A549 (cell line): ENCODE measurements around the gene PRPF8. TPM values are rescaled to one million over a fixed set of nuclear protein-coding genes. Genes with fewer than 3 reads are reported as not detected.
"Not testable (repeated sequence)": the region's sequence is repeated elsewhere in the genome, so short reads cannot be mapped to it uniquely, and the experiment has no call there.

Experiments
- ATAC-seq, 2 experiments: fragments of 200-7000 bp in 1 of 2; fragments of >200 bp in 1 of 2; cut with Nextera tagmentation in 1 of 2; cut with Tn5 transposase in 1 of 2; 3 replicates each; pipeline versions ENCODE4 v1.8.0 to v1.9.1; 2018 to 2020; ENCODE audit warnings: mild to moderate bottlenecking in 1 of 2, moderate library complexity in 1 of 2
- CTCF ChIA-PET: fragments of 300-600 bp; sonication (Branson Sonifier 250); formaldehyde crosslinking; extraction: SDS; loops from one replicate; lab custom pipeline; 2021; ENCODE audit warnings: antibody characterized with exemption, inconsistent platforms; lab: Yijun Ruan, JAX
- POLR2A ChIA-PET: fragments of 350-600 bp; formaldehyde crosslinking; extraction: SDS; loops from one replicate; lab custom pipeline; 2021; ENCODE audit warnings: antibody characterized with exemption, inconsistent platforms; lab: Yijun Ruan, JAX
- DNase-seq, 2 experiments: peaks; one replicate each; pipeline versions ENCODE4 v3.0.0 to v3.0.0-alpha.2; 2011 to 2016; ENCODE audit warnings: low read depth in 1 of 2, low spot score in 1 of 2
- FAIRE-seq: peaks from 2 replicates; lab custom pipeline; 2011; peaks lifted over from hg19 to GRCh38; lab: Jason Lieb, UNC
- H3K27ac ChIP-seq, 2 experiments: fragments of >200 bp; sonication (Bioruptor Twin); formaldehyde crosslinking; 3 replicates each; pipeline ENCODE4 v1.5.1; 2016 to 2017
- H3K4me1 ChIP-seq: fragments of >200 bp; sonication (Bioruptor Twin); formaldehyde crosslinking; 3 replicates; pipeline ENCODE4 v1.6.1; 2016
- H3K4me2 ChIP-seq: fragments of >200 bp; sonication (Bioruptor Twin); formaldehyde crosslinking; 3 replicates; pipeline ENCODE4 v1.6.1; 2016
- H3K4me3 ChIP-seq: fragments of >200 bp; sonication (Bioruptor Twin); formaldehyde crosslinking; 3 replicates; pipeline ENCODE4 v1.5.1; 2016
- H3K9me3 ChIP-seq: fragments of >200 bp; sonication (Bioruptor Twin); formaldehyde crosslinking; 3 replicates; pipeline ENCODE4 v1.6.1; 2016
- BHLHE40 ChIP-seq: IDR thresholded peaks from 2 replicates; pipeline ENCODE4 v1.6.1; 2012; ENCODE audit warnings: low read depth, low read length, inconsistent platforms
- CBX2 ChIP-seq: fragments of 200-600 bp; sonication (generic); IDR thresholded peaks from 2 replicates; pipeline ENCODE4 v1.6.1; 2016; ENCODE audit warnings: low read depth, mild to moderate bottlenecking, borderline replicate concordance
- CEBPB ChIP-seq, 2 experiments: fragments of >200 bp in 1 of 2; sonication (Bioruptor Twin) in 1 of 2; formaldehyde crosslinking in 1 of 2; IDR thresholded peaks; 2 replicates each; pipeline ENCODE4 v1.6.1; 2012 to 2016
- CTCF ChIP-seq: fragments of >200 bp; sonication (Bioruptor Twin); formaldehyde crosslinking; IDR thresholded peaks from 3 replicates; pipeline ENCODE4 v1.5.1; 2016
- EHMT2 ChIP-seq: fragments of 200-600 bp; sonication (generic); IDR thresholded peaks from 2 replicates; pipeline ENCODE4 v1.6.1; 2016; ENCODE audit warnings: antibody characterized with exemption, low read depth, mild to moderate bottlenecking, moderate library complexity
- EP300 ChIP-seq, 2 experiments: fragments of >200 bp; sonication (Bioruptor Twin); formaldehyde crosslinking; IDR thresholded peaks; 2 replicates in 1 of 2; 3 replicates in 1 of 2; pipeline ENCODE4 v1.6.1; 2016 to 2017
- ESRRA ChIP-seq: fragments of 150-350 bp; IDR thresholded peaks from 2 replicates; pipeline ENCODE4 v1.6.1; 2014; ENCODE audit warnings: mild to moderate bottlenecking, low read length, borderline replicate concordance
- GATA3 ChIP-seq: IDR thresholded peaks from 2 replicates; pipeline ENCODE4 v1.6.1; 2012; ENCODE audit warnings: borderline replicate concordance
- HDAC2 ChIP-seq: fragments of 200-600 bp; sonication (generic); IDR thresholded peaks from 2 replicates; pipeline ENCODE4 v1.6.1; 2016
- HEYL ChIP-seq: fragments of 250-450 bp; sonication (Bioruptor Pico); IDR thresholded peaks from 2 replicates; pipeline ENCODE4 v1.8.0; 2021; ENCODE audit warnings: mild to moderate bottlenecking, moderate library complexity
- HOXB13 ChIP-seq: fragments of 250-450 bp; sonication (Bioruptor Pico); IDR thresholded peaks from 2 replicates; pipeline ENCODE4 v1.5.0; 2020; ENCODE audit warnings: low read depth, mild to moderate bottlenecking, moderate library complexity
- MAFK ChIP-seq: fragments of 450-650 bp; IDR thresholded peaks from 2 replicates; pipeline ENCODE4 v1.6.1; 2014; ENCODE audit not compliant: partially characterized antibody
- NR3C1 ChIP-seq: fragments of >200 bp; sonication (Bioruptor Twin); formaldehyde crosslinking; IDR thresholded peaks from 3 replicates; pipeline ENCODE4 v1.6.1; 2017
- PHF8 ChIP-seq: fragments of 200-600 bp; sonication (generic); IDR thresholded peaks from 2 replicates; pipeline ENCODE4 v1.6.1; 2016; ENCODE audit warnings: low read depth, mild to moderate bottlenecking, antibody characterized with exemption, moderate library complexity, borderline replicate concordance
- RAD21 ChIP-seq, 2 experiments: fragments of >200 bp in 1 of 2; sonication (Bioruptor Twin) in 1 of 2; formaldehyde crosslinking in 1 of 2; IDR thresholded peaks in 1 of 2; conservative IDR thresholded peaks in 1 of 2; 2 replicates in 1 of 2; 3 replicates in 1 of 2; pipeline ENCODE4 v1.6.1; 2012 to 2018; ENCODE audit warnings: inconsistent platforms in 1 of 2
- RNF2 ChIP-seq: fragments of 200-600 bp; sonication (generic); IDR thresholded peaks from 2 replicates; pipeline ENCODE4 v1.6.1; 2016; ENCODE audit warnings: low read depth, mild to moderate bottlenecking, antibody characterized with exemption, moderate library complexity, borderline replicate concordance
- SMC3 ChIP-seq: fragments of >200 bp; sonication (Bioruptor Twin); formaldehyde crosslinking; IDR thresholded peaks from 3 replicates; pipeline ENCODE4 v1.6.1; 2018; ENCODE audit warnings: inconsistent platforms
- TFCP2L1 ChIP-seq: fragments of 250-450 bp; sonication (Bioruptor Pico); IDR thresholded peaks from 2 replicates; pipeline ENCODE4 v1.5.0; 2021; ENCODE audit warnings: mild to moderate bottlenecking
- ZC3H11A ChIP-seq: fragments of 450-650 bp; IDR thresholded peaks from 2 replicates; pipeline ENCODE4 v1.6.1; 2014; ENCODE audit warnings: antibody characterized with exemption, mild to moderate bottlenecking
- ZFP36 ChIP-seq: fragments of 450-650 bp; IDR thresholded peaks from 2 replicates; pipeline ENCODE4 v1.6.1; 2014; ENCODE audit warnings: borderline replicate concordance; ENCODE audit not compliant: partially characterized antibody
- WGBS: methylation state at CpG from one replicate; pipeline ENCODE4 v1.1.6; 2017; ENCODE audit errors: missing lambda C conversion rate; 5-methylcytosine and 5-hydroxymethylcytosine counted together
- polyA plus RNA-seq, 4 experiments: library from polyadenylated mRNA; depleted of rRNA in 3 of 4; stranded (reverse); fragments of >200 nt; fragmentation: RNase III in 1 of 4; extraction: RNeasy Plus Mini Kit Qiagen cat#74134 plus additional on column Dnase treatment in 1 of 4; gene quantifications; 2 replicates in 3 of 4; 3 replicates in 1 of 4; pipeline ENCODE4 v1.2.3, GENCODE V29; 2011 to 2017
- TF ChIP-seq, protein P1 (sequence below): IDR thresholded peaks from 2 replicates; pipeline ENCODE4 v1.6.1; 2012

The PRPF8 gene
- polyA plus RNA-seq, 2 of the 4 experiments (the other 2 are of a cell fraction): 234 to 263 TPM

DNA sequence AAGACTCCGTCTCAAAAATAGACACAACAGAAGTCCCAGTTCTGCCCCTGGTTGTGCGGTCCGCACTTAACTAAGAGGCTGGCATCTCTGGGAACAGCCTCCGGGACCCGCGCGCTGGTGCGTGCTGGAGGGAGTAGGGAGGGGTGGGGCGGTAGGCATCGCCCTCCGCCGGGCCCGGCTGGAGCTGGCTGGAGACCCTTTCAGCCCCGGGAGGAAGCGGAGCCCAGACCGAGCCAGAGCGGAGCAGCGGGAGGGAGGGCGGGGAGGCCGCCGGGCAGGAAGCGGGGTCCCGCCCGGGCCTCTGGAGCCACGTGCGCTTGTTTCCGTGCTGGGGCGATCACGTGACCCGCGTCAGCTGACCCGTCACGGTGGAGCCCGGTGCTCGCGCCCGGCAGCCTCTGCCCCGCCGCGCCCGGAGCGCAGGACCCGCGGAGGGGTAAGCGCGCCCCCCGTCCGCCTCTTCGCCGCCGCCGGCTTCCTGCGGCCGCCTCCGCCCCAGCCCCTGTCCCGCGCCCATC, 39.7 kb upstream of the PRPF8 start, which contains the start of gene WDR81 (continued):
- TF ChIP-seq HDAC2 (0 out of 2 replicates have a peak, but pooled peaks have one; percentile 13), HEYL (CRISPR knock-in tag) (0 out of 2 replicates have a peak, but pooled peaks have one; percentile 32), CTCF (no peak), ZFP36 (no peak), MAFK (no peak), EP300 (IDR thresholded peaks at IDR 0.05) (no peak), TFCP2L1 (CRISPR knock-in tag) (no peak; the same call in 1 of the 2 replicates), GATA3 (no peak)
- TF ChIP-seq, protein P1, sequence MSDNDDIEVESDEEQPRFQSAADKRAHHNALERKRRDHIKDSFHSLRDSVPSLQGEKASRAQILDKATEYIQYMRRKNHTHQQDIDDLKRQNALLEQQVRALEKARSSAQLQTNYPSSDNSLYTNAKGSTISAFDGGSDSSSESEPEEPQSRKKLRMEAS: peak; percentile 98
- TF ChIP-seq, all 56 proteins: peak for 15

DNA sequence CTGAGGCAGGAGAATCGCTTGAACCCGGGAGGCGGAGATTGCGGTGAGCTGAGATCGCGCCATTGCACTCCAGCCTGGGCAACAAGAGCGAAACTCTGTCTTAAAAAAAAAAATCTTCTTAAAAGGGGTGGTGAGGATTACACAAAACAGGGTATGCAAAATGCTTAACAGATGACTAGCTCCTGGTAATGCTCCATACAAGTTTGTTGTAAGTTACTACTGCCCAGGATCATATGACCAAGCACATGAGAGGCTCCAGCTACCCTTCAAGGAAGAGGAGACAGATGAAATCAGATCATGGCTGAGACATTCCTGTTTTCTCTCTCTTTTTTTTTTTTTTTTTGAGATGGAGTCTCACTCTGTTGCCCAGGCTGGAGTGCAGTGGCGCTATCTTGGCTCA, 37.4 kb upstream of the PRPF8 start:
- 97% methylated on average over 8 of the region's 8 CpGs for WGBS
- H3K4me1 ChIP-seq: peaks cover 29% of the 10 kb centered on the region
- not testable (repeated sequence) for H3K4me3 ChIP-seq, H3K4me2 ChIP-seq, H3K27ac ChIP-seq, FAIRE-seq, H3K9me3 ChIP-seq, ATAC-seq, DNase-seq
- CTCF ChIA-PET: interaction anchor here (0.5 to 23.8 kb wide), 24 partner anchors 8 to 612 kb away, joined by 3 to 591 read pairs (median 5); partner anchors contain the start of genes RILP and SERPINF1
- POLR2A ChIA-PET: interaction anchor here (1.1 kb wide), 1 partner anchor 8 kb away, joined by 3 read pairs; no protein-coding TSS in a partner anchor

- Histone ChIP-seq H3K4me1 (peaks cover 29% of the 10 kb centered on the region), H3K4me2 (peak overlapping the region; percentile 70), H3K9me3 (no peaks in the 10 kb centered on the region)
- FAIRE-seq: peak; percentile 81
- DNase-seq: peak; percentile 56 to 81
- ATAC-seq: no peak
- peak; percentile 94 to 99 for TF ChIP-seq RAD21 (conservative IDR thresholded peaks at IDR 0.05 in 1 of 2, IDR thresholded peaks at IDR 0.05 in 1 of 2)
- TF ChIP-seq EP300 (IDR thresholded peaks at IDR 0.05): no peak
- TF ChIP-seq ESRRA: peak; percentile 97
- no peak for TF ChIP-seq CBX2
- TF ChIP-seq, protein P1: no peak
- TF ChIP-seq MAFK: no peak
- TF ChIP-seq ZFP36: no peak
- TF ChIP-seq SMC3: peak; percentile 84
- TF ChIP-seq HOXB13 (CRISPR knock-in tag): no peak
- no peak for TF ChIP-seq TFCP2L1 (CRISPR knock-in tag)
- TF ChIP-seq EHMT2: no peak
- no peak for TF ChIP-seq CEBPB (IDR thresholded peaks at IDR 0.05)
- peak; percentile 99 for TF ChIP-seq CTCF
- TF ChIP-seq PHF8: no peak
- no peak for TF ChIP-seq RNF2
- TF ChIP-seq ZC3H11A: no peak
- TF ChIP-seq BHLHE40: no peak
- TF ChIP-seq NR3C1: no peak
- TF ChIP-seq, all 56 proteins: peak for 4
- Histone ChIP-seq H3K27ac (peak overlapping the region; percentile 14 to 67; a peak in 3 of 6 replicates), H3K4me3 (no peak overlapping the region)
- ChIA-PET CTCF (interaction anchor here (0.6 to 23.8 kb wide), 55 partner anchors 9 to 1937 kb away, joined by 3 to 591 read pairs (median 4); partner anchors contain the start of genes RILP, RTN4RL1 and SERPINF1), POLR2A (interaction anchor here (0.6 to 0.7 kb wide), 2 partner anchors 11 to 109 kb away, joined by 3 to 4 read pairs; partner anchors contain the start of genes RPA1 and SMYD4)
- 32% methylated on average over 11 of the region's 11 CpGs for WGBS
Measured at GRCh38 chr17:1720856-1721386, 36.3 kb upstream of the PRPF8 start.
